Measurements from ENCODE around the gene C18orf32. TPM values are rescaled to one million over a fixed set of nuclear protein-coding genes. Genes with fewer than 3 reads are reported as not detected.

Gene C18orf32
- total and polyA plus RNA-seq, 2 of the 13 experiments (the other 11 are each of a cell fraction or from before 2014, with no cell fraction given) = 17.6 to 20.6 TPM

GRCh38 chr18:49486953-49487710 is at the start of gene C18orf32 (continued):
- TF ChIP-seq, protein P1, sequence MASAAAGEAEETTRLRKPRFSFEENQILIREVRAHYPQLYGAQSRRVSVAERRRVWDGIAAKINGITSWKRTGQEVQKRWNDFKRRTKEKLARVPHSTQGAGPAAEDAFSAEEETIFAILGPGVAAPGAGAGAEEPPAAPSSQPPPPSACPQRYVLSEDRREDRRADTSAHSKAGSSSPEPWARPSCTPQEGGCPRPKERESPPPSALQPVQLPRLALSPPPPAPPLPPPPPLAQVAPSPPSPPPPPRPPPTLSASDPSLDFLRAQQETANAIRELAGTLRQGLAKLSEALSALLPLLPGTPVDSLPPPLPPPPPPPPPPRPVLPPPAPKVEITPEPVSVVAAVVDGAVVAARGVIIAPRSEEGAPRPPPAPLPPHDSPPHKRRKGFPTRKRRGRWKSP (CRISPR knock-in tag; IDR thresholded peaks at IDR 0.05) = peak; percentile 91
- TF ChIP-seq HIVEP1 (CRISPR knock-in tag; IDR thresholded peaks at IDR 0.05) (peak; percentile 90), ZBTB21 (CRISPR knock-in tag; IDR thresholded peaks at IDR 0.05) (no peak), ZNF343 (CRISPR knock-in tag; IDR thresholded peaks at IDR 0.05) (no peak), ZNF326 (CRISPR knock-in tag; IDR thresholded peaks at IDR 0.05; ENCODE audit: borderline replicate concordance) (no peak), CBX5 (CRISPR knock-in tag; IDR thresholded peaks at IDR 0.05; ENCODE audit: borderline replicate concordance) (peak; percentile 91; the same call in 1 of the 2 replicates), ZNF773 (CRISPR knock-in tag; IDR thresholded peaks at IDR 0.05; ENCODE audit: borderline replicate concordance) (no peak), RFXAP (CRISPR knock-in tag; IDR thresholded peaks at IDR 0.05; ENCODE audit: borderline replicate concordance) (0 out of 2 replicates have a peak, but pooled peaks have one; percentile 74), HNRNPLL (IDR thresholded peaks at IDR 0.05; ENCODE audit: low read depth, low read length, poor library complexity, severe bottlenecking) (peak; percentile 91), SMC3 (IDR thresholded peaks at IDR 0.05; ENCODE audit: low read length) (no peak), POLR2AphosphoS2 (IDR thresholded peaks at IDR 0.05; ENCODE audit: low read depth, low read length) (peak; percentile 93), MEIS1 (CRISPR knock-in tag; IDR thresholded peaks at IDR 0.05; ENCODE audit: borderline replicate concordance) (peak; percentile 82; the same call in 1 of the 2 replicates), HMG20B (CRISPR knock-in tag; conservative IDR thresholded peaks at IDR 0.05) (peak; percentile 52; the same call in 1 of the 2 replicates), EEA1 (CRISPR knock-in tag; IDR thresholded peaks at IDR 0.05; ENCODE audit: borderline replicate concordance) (peak; percentile 72; the same call in 1 of the 2 replicates), SP4 (CRISPR knock-in tag; IDR thresholded peaks at IDR 0.05) (no peak; the same call in none of the 2 replicates), ZNF616 (CRISPR knock-in tag; IDR thresholded peaks at IDR 0.05; ENCODE audit: low read depth) (no peak), BCL6 (CRISPR knock-in tag; IDR thresholded peaks at IDR 0.05) (peak; percentile 38; the same call in 1 of the 2 replicates), KLF12 (CRISPR knock-in tag; IDR thresholded peaks at IDR 0.05; ENCODE audit: borderline replicate concordance) (peak; percentile 87), ZNF207 (IDR thresholded peaks at IDR 0.05; ENCODE audit: borderline replicate concordance) (no peak), ZFY (CRISPR knock-in tag; IDR thresholded peaks at IDR 0.05) (peak; percentile 94), THRA (CRISPR knock-in tag; IDR thresholded peaks at IDR 0.05; ENCODE audit: borderline replicate concordance) (peak; percentile 64; the same call in 1 of the 2 replicates), SRSF4 (IDR thresholded peaks at IDR 0.05; ENCODE audit: low read depth, low read length, poor library complexity, severe bottlenecking) (no peak), TFDP2 (CRISPR knock-in tag; IDR thresholded peaks at IDR 0.05) (peak; percentile 83)
- TF ChIP-seq, protein P2, sequence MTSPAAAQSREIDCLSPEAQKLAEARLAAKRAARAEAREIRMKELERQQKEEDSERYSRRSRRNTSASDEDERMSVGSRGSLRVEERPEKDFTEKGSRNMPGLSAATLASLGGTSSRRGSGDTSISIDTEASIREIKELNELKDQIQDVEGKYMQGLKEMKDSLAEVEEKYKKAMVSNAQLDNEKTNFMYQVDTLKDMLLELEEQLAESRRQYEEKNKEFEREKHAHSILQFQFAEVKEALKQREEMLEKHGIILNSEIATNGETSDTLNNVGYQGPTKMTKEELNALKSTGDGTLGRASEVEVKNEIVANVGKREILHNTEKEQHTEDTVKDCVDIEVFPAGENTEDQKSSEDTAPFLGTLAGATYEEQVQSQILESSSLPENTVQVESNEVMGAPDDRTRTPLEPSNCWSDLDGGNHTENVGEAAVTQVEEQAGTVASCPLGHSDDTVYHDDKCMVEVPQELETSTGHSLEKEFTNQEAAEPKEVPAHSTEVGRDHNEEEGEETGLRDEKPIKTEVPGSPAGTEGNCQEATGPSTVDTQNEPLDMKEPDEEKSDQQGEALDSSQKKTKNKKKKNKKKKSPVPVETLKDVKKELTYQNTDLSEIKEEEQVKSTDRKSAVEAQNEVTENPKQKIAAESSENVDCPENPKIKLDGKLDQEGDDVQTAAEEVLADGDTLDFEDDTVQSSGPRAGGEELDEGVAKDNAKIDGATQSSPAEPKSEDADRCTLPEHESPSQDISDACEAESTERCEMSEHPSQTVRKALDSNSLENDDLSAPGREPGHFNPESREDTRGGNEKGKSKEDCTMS (CRISPR knock-in tag; conservative IDR thresholded peaks at IDR 0.05) = no peak

Data from HepG2 (cell line).